Measurements from ENCODE around the gene TRIP11. TPM values are rescaled to one million over a fixed set of nuclear protein-coding genes. Genes with fewer than 3 reads are reported as not detected.

TRIP11 gene
- total RNA-seq, 1 donor from 2014 or later = 27.0 TPM

DNA sequence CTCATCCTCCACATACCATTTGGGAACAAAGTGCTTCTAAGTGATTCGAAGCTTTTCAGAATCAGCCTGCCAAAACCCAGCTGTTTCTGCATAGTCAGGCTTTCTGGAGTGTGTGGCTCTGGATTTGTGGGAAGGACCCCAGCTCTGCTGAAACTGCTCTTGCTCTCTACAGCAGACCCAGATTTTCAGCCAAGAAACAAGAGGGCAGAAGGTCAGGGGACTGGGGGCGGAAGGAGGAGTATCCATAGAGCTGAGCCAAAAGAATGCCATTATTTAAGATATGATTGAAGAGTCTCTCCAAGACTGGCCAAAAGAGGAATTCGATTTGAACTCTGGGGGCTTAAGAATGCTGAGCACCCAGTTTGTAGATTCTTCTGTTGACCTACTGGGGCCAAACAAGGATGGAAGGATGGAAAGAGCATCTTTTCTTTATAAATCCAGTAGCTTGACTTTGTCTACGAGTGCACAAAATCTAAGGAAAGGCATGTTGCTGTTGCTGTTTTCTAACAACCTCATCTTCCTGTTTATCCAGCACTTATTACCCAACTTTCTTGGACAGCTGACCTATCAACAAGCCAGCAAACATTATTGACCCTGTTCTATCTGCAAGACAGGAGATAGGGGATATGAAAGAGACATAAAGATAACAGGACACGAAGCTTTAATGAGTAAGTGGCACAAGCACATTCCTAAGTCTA lies 121.5 kb downstream of the TRIP11 start:
- no peaks in the 10 kb centered on the region for H3K27me3 ChIP-seq
- DNase-seq (ENCODE audit: extremely low spot score in 2 of 2) = no peak
- intact Hi-C loops (cut with DNase I) = no loop called here
- H3K4me1 ChIP-seq = peaks cover 13% of the 10 kb centered on the region
- H3K27ac ChIP-seq = peak overlapping the region; percentile 56
- H3K9me3 ChIP-seq = no peaks in the 10 kb centered on the region
- no peaks in the 10 kb centered on the region for H3K36me3 ChIP-seq
- H3K4me3 ChIP-seq = no peak overlapping the region
- TF ChIP-seq, protein P1, sequence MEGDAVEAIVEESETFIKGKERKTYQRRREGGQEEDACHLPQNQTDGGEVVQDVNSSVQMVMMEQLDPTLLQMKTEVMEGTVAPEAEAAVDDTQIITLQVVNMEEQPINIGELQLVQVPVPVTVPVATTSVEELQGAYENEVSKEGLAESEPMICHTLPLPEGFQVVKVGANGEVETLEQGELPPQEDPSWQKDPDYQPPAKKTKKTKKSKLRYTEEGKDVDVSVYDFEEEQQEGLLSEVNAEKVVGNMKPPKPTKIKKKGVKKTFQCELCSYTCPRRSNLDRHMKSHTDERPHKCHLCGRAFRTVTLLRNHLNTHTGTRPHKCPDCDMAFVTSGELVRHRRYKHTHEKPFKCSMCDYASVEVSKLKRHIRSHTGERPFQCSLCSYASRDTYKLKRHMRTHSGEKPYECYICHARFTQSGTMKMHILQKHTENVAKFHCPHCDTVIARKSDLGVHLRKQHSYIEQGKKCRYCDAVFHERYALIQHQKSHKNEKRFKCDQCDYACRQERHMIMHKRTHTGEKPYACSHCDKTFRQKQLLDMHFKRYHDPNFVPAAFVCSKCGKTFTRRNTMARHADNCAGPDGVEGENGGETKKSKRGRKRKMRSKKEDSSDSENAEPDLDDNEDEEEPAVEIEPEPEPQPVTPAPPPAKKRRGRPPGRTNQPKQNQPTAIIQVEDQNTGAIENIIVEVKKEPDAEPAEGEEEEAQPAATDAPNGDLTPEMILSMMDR (IDR thresholded peaks at IDR 0.05) = no peak
- no peak for TF ChIP-seq POLR2A (IDR thresholded peaks at IDR 0.05)

Other genes with a start within 250 kb of the TRIP11 start
- 50.3 TPM for gene TC2N, start 172.5 kb downstream of the TRIP11 start, total RNA-seq
- 240 TPM for gene FBLN5, start 92.4 kb downstream of the TRIP11 start, total RNA-seq
- gene ATXN3, start 66.5 kb upstream of the TRIP11 start, total RNA-seq = 37.8 TPM
- gene NDUFB1, start 81.6 kb upstream of the TRIP11 start, total RNA-seq = 86.9 TPM
- 25.8 TPM for gene CPSF2, start 81.9 kb upstream of the TRIP11 start, total RNA-seq